ENCODE measurements around the gene FNDC3A.

GRCh38 chr13:49066856-49067255 lies 91.1 kb downstream of the FNDC3A start:
- TF ChIP-seq CTCF (IDR thresholded peaks at IDR 0.05): no peak
- no peak for TF ChIP-seq POLR2A (IDR thresholded peaks at IDR 0.05)
